ENCODE data around the gene DEFB129.
A peak's percentile ranks its signal among the peaks of the same experiment; 100 is the strongest.
"Not testable (repeated sequence)": the region's sequence is repeated elsewhere in the genome, so short reads cannot be mapped to it uniquely, and the experiment has no call there.

Gene DEFB129

GRCh38 chr20:253447-253846 lies 26.4 kb downstream of the DEFB129 start:
- DNase-seq, result not testable (repeated sequence)

GRCh38 chr20:257419-257818 lies 30.4 kb downstream of the DEFB129 start, which contains the start of gene DEFB132:
DEFB132 (plus strand) TSS chr20:257724; CDS start chr20:257779, 55 bp downstream.
- no peak for DNase-seq

- no peak for DNase-seq
These were observed 31.3 kb downstream of the DEFB129 start for GRCh38 chr20:258269-258858.

GRCh38 chr20:258963-259362 lies 31.9 kb downstream of the DEFB129 start:
- peak in 1 of 2 donors; percentile 35 for DNase-seq

GRCh38 chr20:259981-260380 lies 32.9 kb downstream of the DEFB129 start:
- DNase-seq, result no peak

- no peak for DNase-seq
These were observed 36.6 kb downstream of the DEFB129 start for GRCh38 chr20:263701-264100.

- DNase-seq, result peak; percentile 50 to 69
These were observed 39.8 kb downstream of the DEFB129 start for GRCh38 chr20:266596-267562.

- DNase-seq, result no peak
These were observed 43.5 kb downstream of the DEFB129 start for GRCh38 chr20:270517-270916.

- no peak for DNase-seq
These were observed 44.0 kb downstream of the DEFB129 start for GRCh38 chr20:271069-271468.

- DNase-seq, result no peak
These were observed 44.5 kb downstream of the DEFB129 start for GRCh38 chr20:271528-271927.

- no peak for DNase-seq
These were observed 45.7 kb downstream of the DEFB129 start for GRCh38 chr20:272718-273117.

- no peak for DNase-seq
These were observed 46.8 kb downstream of the DEFB129 start for GRCh38 chr20:273884-274283.

- no peak for DNase-seq
These were observed 48.7 kb downstream of the DEFB129 start for GRCh38 chr20:275791-276190.

GRCh38 chr20:276620-277495 lies 49.8 kb downstream of the DEFB129 start:
- no peak for DNase-seq

- no peak for DNase-seq
These were observed 50.4 kb downstream of the DEFB129 start for GRCh38 chr20:277496-277781.

- no peak for DNase-seq
These were observed 51.1 kb downstream of the DEFB129 start for GRCh38 chr20:278181-278580.

- no peak for DNase-seq
These were observed 51.8 kb downstream of the DEFB129 start for GRCh38 chr20:278607-279571.

Data from bone marrow (tissue), 2 donors.